GM12878 (cell line): ENCODE measurements around the gene AGTPBP1. TPM values are rescaled to one million over a fixed set of nuclear protein-coding genes. Genes with fewer than 3 reads are reported as not detected.

Experiments used
- BACH1 ChIP-seq: fragments of 450-650 bp; IDR thresholded peaks from 2 replicates; pipeline ENCODE4 v1.6.1; 2017; ENCODE audit warnings: mild to moderate bottlenecking, borderline replicate concordance
- BCL11A ChIP-seq: IDR thresholded peaks from 2 replicates; pipeline ENCODE4 v1.6.1; 2011; ENCODE audit warnings: low read depth, low read length
- CEBPB ChIP-seq, 2 experiments: fragments of 150-350 bp in 1 of 2; IDR thresholded peaks; 2 replicates each; pipeline ENCODE4 v1.6.1; 2012 to 2014; ENCODE audit warnings: low read depth in 2 of 2, low read length in 2 of 2, borderline replicate concordance in 1 of 2, inconsistent platforms in 1 of 2
- NR2C2 ChIP-seq: IDR thresholded peaks from 2 replicates; pipeline ENCODE4 v1.6.1; 2011; ENCODE audit warnings: borderline replicate concordance, low read depth; ENCODE audit not compliant: control insufficient read depth, insufficient read length
- RUNX3 ChIP-seq: IDR thresholded peaks from 2 replicates; pipeline ENCODE4 v1.6.1; 2012; ENCODE audit warnings: low read length, inconsistent platforms
- SIX5 ChIP-seq: IDR thresholded peaks from 2 replicates; pipeline ENCODE4 v1.6.1; 2011; ENCODE audit warnings: mild to moderate bottlenecking, low read depth, low read length, moderate library complexity; ENCODE audit not compliant: severe bottlenecking
- polyA plus RNA-seq, 11 experiments: library from polyadenylated mRNA; depleted of rRNA in 4 of 11; unstranded in 6 of 11; stranded (reverse) in 5 of 11; fragments of >200 nt; fragmentation: Nextera tagmentation in 4 of 11; fragmentation: Illumina TruSeq in 1 of 11; extraction: Ambion mirVana in 4 of 11; extraction: Trizol in 1 of 11; gene quantifications; 1 replicate in 1 of 11; 2 replicates in 10 of 11; pipeline versions ENCODE4 v1.2.1 to v1.2.3, GENCODE V29; 2011 to 2016; ENCODE audit warnings: inconsistent platforms in 2 of 11, missing spikeins in 2 of 11, low read depth in 1 of 11
- total RNA-seq, 4 experiments: library from RNA; depleted of rRNA in 3 of 4; stranded (reverse); fragments of >200 nt in 3 of 4; fragmentation: Illumina TruSeq in 1 of 4; extraction: Trizol in 1 of 4; gene quantifications; 2 replicates each; pipeline versions ENCODE4 v1.2.1 to v1.2.3, GENCODE V29; 2013 to 2021
- TF ChIP-seq, protein P1 (sequence below): fragments of 450-650 bp; IDR thresholded peaks from 2 replicates; pipeline ENCODE4 v1.6.1; 2017; ENCODE audit warnings: mild to moderate bottlenecking, moderate library complexity
- TF ChIP-seq, protein P2 (sequence below), 3 experiments: IDR thresholded peaks in 2 of 3; conservative IDR thresholded peaks in 1 of 3; 2 replicates each; pipeline ENCODE4 v1.5.1; 2011; ENCODE audit warnings: low read depth in 3 of 3, low read length in 3 of 3, mild to moderate bottlenecking in 3 of 3, control low read depth in 2 of 3, moderate library complexity in 2 of 3, inconsistent platforms in 1 of 3, mixed read lengths in 1 of 3; ENCODE audit not compliant: control insufficient read depth in 2 of 3, insufficient read depth in 1 of 3; ENCODE audit errors: extremely low read depth in 1 of 3
- TF ChIP-seq, protein P3 (sequence below): fragments of 450-650 bp; IDR thresholded peaks from 2 replicates; pipeline ENCODE4 v1.6.1; 2016; ENCODE audit warnings: mild to moderate bottlenecking, moderate library complexity, borderline replicate concordance
- TF ChIP-seq, protein P4 (sequence below): IDR thresholded peaks from 2 replicates; pipeline ENCODE4 v1.6.1; 2011; ENCODE audit warnings: low read depth, mild to moderate bottlenecking, low read length, moderate library complexity, borderline replicate concordance; ENCODE audit errors: extremely low read depth
- TF ChIP-seq, protein P5 (sequence below): fragments of 450-650 bp; IDR thresholded peaks from 2 replicates; pipeline ENCODE4 v1.6.1; 2018; ENCODE audit warnings: mild to moderate bottlenecking, low read depth, moderate library complexity; ENCODE audit not compliant: partially characterized antibody
- TF ChIP-seq, protein P6 (sequence below): fragments of 150-350 bp; IDR thresholded peaks from 2 replicates; pipeline ENCODE4 v1.6.1; 2014; ENCODE audit warnings: mild to moderate bottlenecking, low read depth, low read length

The AGTPBP1 gene
- total and polyA plus RNA-seq, 10 of the 15 experiments (the other 5 are each of a cell fraction or from before 2014, with no cell fraction given) = 6.1 to 35.2 (median 20.0) TPM

DNA sequence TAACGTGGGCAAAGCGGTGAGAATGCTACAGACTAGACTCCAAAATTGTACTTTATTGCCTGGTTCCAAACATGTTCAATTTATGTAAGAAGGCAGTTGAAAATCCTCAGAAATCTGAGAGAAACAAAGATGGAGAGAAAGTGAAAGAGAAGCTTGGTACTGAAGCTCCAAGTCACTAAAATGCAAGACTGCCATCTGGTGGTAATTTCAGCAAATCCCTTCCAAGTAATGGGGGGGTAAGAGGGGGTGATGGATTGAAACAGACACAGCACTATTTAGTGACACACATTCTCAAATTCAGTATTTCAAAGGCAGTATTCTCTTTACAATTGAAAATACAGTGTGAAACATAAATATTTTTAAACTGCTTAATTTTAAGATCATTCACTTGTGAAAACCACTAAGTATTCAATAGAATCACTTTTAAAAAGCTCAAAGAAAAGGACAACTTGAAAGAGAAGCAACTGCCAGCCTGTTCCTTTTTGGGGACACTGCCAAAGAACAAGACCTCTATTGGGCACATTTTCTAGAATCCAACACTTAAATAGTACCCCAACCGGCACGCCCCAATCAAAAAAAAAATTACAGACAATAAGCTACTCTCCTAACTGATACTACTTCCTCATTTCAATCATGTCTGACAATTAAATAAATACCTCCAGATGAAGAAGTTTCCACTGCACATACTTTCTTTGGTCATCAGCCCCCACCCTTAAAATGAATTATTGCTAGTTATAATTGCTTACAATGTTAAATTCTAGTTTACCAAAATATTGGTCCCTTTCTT, 131.5 kb downstream of the AGTPBP1 start (continued):
- TF ChIP-seq, protein P1, sequence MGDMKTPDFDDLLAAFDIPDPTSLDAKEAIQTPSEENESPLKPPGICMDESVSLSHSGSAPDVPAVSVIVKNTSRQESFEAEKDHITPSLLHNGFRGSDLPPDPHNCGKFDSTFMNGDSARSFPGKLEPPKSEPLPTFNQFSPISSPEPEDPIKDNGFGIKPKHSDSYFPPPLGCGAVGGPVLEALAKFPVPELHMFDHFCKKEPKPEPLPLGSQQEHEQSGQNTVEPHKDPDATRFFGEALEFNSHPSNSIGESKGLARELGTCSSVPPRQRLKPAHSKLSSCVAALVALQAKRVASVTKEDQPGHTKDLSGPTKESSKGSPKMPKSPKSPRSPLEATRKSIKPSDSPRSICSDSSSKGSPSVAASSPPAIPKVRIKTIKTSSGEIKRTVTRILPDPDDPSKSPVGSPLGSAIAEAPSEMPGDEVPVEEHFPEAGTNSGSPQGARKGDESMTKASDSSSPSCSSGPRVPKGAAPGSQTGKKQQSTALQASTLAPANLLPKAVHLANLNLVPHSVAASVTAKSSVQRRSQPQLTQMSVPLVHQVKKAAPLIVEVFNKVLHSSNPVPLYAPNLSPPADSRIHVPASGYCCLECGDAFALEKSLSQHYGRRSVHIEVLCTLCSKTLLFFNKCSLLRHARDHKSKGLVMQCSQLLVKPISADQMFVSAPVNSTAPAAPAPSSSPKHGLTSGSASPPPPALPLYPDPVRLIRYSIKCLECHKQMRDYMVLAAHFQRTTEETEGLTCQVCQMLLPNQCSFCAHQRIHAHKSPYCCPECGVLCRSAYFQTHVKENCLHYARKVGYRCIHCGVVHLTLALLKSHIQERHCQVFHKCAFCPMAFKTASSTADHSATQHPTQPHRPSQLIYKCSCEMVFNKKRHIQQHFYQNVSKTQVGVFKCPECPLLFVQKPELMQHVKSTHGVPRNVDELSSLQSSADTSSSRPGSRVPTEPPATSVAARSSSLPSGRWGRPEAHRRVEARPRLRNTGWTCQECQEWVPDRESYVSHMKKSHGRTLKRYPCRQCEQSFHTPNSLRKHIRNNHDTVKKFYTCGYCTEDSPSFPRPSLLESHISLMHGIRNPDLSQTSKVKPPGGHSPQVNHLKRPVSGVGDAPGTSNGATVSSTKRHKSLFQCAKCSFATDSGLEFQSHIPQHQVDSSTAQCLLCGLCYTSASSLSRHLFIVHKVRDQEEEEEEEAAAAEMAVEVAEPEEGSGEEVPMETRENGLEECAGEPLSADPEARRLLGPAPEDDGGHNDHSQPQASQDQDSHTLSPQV = no peak
- no peak for TF ChIP-seq BACH1
- TF ChIP-seq, protein P2, sequence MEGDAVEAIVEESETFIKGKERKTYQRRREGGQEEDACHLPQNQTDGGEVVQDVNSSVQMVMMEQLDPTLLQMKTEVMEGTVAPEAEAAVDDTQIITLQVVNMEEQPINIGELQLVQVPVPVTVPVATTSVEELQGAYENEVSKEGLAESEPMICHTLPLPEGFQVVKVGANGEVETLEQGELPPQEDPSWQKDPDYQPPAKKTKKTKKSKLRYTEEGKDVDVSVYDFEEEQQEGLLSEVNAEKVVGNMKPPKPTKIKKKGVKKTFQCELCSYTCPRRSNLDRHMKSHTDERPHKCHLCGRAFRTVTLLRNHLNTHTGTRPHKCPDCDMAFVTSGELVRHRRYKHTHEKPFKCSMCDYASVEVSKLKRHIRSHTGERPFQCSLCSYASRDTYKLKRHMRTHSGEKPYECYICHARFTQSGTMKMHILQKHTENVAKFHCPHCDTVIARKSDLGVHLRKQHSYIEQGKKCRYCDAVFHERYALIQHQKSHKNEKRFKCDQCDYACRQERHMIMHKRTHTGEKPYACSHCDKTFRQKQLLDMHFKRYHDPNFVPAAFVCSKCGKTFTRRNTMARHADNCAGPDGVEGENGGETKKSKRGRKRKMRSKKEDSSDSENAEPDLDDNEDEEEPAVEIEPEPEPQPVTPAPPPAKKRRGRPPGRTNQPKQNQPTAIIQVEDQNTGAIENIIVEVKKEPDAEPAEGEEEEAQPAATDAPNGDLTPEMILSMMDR (IDR thresholded peaks at IDR 0.05 in 2 of 3, conservative IDR thresholded peaks at IDR 0.05 in 1 of 3; ENCODE audit: control insufficient read depth in 2 of 3, extremely low read depth in 1 of 3, insufficient read depth in 1 of 3, low read depth in 3 of 3, low read length in 3 of 3) = peak; percentile 68 to 88 (median 79); a peak in 5 of 6 replicates
- TF ChIP-seq, protein P3, sequence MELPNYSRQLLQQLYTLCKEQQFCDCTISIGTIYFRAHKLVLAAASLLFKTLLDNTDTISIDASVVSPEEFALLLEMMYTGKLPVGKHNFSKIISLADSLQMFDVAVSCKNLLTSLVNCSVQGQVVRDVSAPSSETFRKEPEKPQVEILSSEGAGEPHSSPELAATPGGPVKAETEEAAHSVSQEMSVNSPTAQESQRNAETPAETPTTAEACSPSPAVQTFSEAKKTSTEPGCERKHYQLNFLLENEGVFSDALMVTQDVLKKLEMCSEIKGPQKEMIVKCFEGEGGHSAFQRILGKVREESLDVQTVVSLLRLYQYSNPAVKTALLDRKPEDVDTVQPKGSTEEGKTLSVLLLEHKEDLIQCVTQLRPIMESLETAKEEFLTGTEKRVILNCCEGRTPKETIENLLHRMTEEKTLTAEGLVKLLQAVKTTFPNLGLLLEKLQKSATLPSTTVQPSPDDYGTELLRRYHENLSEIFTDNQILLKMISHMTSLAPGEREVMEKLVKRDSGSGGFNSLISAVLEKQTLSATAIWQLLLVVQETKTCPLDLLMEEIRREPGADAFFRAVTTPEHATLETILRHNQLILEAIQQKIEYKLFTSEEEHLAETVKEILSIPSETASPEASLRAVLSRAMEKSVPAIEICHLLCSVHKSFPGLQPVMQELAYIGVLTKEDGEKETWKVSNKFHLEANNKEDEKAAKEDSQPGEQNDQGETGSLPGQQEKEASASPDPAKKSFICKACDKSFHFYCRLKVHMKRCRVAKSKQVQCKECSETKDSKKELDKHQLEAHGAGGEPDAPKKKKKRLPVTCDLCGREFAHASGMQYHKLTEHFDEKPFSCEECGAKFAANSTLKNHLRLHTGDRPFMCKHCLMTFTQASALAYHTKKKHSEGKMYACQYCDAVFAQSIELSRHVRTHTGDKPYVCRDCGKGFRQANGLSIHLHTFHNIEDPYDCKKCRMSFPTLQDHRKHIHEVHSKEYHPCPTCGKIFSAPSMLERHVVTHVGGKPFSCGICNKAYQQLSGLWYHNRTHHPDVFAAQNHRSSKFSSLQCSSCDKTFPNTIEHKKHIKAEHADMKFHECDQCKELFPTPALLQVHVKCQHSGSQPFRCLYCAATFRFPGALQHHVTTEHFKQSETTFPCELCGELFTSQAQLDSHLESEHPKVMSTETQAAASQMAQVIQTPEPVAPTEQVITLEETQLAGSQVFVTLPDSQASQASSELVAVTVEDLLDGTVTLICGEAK = no peak
- TF ChIP-seq CEBPB (IDR thresholded peaks at IDR 0.05; ENCODE audit: borderline replicate concordance in 1 of 2, low read depth in 2 of 2, low read length in 2 of 2) = no peak
- TF ChIP-seq, protein P4, sequence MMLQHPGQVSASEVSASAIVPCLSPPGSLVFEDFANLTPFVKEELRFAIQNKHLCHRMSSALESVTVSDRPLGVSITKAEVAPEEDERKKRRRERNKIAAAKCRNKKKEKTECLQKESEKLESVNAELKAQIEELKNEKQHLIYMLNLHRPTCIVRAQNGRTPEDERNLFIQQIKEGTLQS = no peak
- TF ChIP-seq, protein P5, sequence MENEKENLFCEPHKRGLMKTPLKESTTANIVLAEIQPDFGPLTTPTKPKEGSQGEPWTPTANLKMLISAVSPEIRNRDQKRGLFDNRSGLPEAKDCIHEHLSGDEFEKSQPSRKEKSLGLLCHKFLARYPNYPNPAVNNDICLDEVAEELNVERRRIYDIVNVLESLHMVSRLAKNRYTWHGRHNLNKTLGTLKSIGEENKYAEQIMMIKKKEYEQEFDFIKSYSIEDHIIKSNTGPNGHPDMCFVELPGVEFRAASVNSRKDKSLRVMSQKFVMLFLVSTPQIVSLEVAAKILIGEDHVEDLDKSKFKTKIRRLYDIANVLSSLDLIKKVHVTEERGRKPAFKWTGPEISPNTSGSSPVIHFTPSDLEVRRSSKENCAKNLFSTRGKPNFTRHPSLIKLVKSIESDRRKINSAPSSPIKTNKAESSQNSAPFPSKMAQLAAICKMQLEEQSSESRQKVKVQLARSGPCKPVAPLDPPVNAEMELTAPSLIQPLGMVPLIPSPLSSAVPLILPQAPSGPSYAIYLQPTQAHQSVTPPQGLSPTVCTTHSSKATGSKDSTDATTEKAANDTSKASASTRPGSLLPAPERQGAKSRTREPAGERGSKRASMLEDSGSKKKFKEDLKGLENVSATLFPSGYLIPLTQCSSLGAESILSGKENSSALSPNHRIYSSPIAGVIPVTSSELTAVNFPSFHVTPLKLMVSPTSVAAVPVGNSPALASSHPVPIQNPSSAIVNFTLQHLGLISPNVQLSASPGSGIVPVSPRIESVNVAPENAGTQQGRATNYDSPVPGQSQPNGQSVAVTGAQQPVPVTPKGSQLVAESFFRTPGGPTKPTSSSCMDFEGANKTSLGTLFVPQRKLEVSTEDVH = no peak
- TF ChIP-seq RUNX3 = no peak
- TF ChIP-seq, protein P6, sequence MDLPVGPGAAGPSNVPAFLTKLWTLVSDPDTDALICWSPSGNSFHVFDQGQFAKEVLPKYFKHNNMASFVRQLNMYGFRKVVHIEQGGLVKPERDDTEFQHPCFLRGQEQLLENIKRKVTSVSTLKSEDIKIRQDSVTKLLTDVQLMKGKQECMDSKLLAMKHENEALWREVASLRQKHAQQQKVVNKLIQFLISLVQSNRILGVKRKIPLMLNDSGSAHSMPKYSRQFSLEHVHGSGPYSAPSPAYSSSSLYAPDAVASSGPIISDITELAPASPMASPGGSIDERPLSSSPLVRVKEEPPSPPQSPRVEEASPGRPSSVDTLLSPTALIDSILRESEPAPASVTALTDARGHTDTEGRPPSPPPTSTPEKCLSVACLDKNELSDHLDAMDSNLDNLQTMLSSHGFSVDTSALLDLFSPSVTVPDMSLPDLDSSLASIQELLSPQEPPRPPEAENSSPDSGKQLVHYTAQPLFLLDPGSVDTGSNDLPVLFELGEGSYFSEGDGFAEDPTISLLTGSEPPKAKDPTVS = no peak
- no peak for TF ChIP-seq BCL11A
- no peak for TF ChIP-seq SIX5
- no peak for TF ChIP-seq NR2C2
